ENCODE data around the gene ACER2. TPM values are rescaled to one million over a fixed set of nuclear protein-coding genes. Genes with fewer than 3 reads are reported as not detected.
A peak's percentile ranks its signal among the peaks of the same experiment; 100 is the strongest.

Gene ACER2
- total RNA-seq, 1 experiment from 2014 or later: 0.84 TPM

- H3K36me3 ChIP-seq (ENCODE audit: insufficient read depth, low read length, poor library complexity, severe bottlenecking): no peaks in the 10 kb centered on the region
- DNase-seq (ENCODE audit: low spot score): no peak
- no peaks in the 10 kb centered on the region for H3K27me3 ChIP-seq (replicated peaks; ENCODE audit: insufficient read depth, low read depth, low read length, poor library complexity)
- intact Hi-C loops (cut with micrococcal nuclease; ENCODE audit: unreplicated experiment): no loop called here
- no peak for TF ChIP-seq CTCF (conservative IDR thresholded peaks at IDR 0.05; ENCODE audit: low read depth, low read length)
- TF ChIP-seq EZH2 (IDR thresholded peaks at IDR 0.05; ENCODE audit: borderline replicate concordance, low read depth, low read length, poor library complexity, severe bottlenecking): no peak
- ChIA-PET CTCF (interaction anchor here (0.7 to 1.3 kb wide), 5 partner anchors 37 to 1646 kb away, joined by 3 to 16 read pairs (median 3); no protein-coding TSS in a partner anchor), POLR2A (ENCODE audit: low non-redundant PET) (no interaction called here)
- no peaks in the 10 kb centered on the region for H3K4me1 ChIP-seq (ENCODE audit: insufficient read depth, low read length, poor library complexity, severe bottlenecking)
- no TSS peak for BruUV-seq (replicated peaks)
- H3K27ac ChIP-seq (ENCODE audit: low read depth, low read length, poor library complexity, severe bottlenecking): no peak overlapping the region
- H3K9me3 ChIP-seq (ENCODE audit: low read depth, low read length, poor library complexity, severe bottlenecking): no peaks in the 10 kb centered on the region
- H3K4me3 ChIP-seq (ENCODE audit: low read depth, low read length, poor library complexity, severe bottlenecking): peak overlapping the region; percentile 44
Measured at GRCh38 chr9:19464061-19464763, 55.4 kb downstream of the ACER2 start.

GRCh38 chr9:19464764-19465585 is 56.2 kb downstream of the ACER2 start:
- ChIA-PET POLR2A (ENCODE audit: low non-redundant PET) (no interaction called here), CTCF (interaction anchor here (0.7 to 1.3 kb wide), 5 partner anchors 38 to 1646 kb away, joined by 3 to 16 read pairs (median 3); no protein-coding TSS in a partner anchor)
- H3K9me3 ChIP-seq (ENCODE audit: low read depth, low read length, poor library complexity, severe bottlenecking): no peaks in the 10 kb centered on the region
- H3K4me1 ChIP-seq (ENCODE audit: insufficient read depth, low read length, poor library complexity, severe bottlenecking): no peaks in the 10 kb centered on the region
- H3K27me3 ChIP-seq (replicated peaks; ENCODE audit: insufficient read depth, low read depth, low read length, poor library complexity): no peaks in the 10 kb centered on the region
- intact Hi-C loops (cut with micrococcal nuclease; ENCODE audit: unreplicated experiment): no loop called here
- peak overlapping the region; percentile 44 for H3K4me3 ChIP-seq (ENCODE audit: low read depth, low read length, poor library complexity, severe bottlenecking)
- BruUV-seq (replicated peaks): no TSS peak
- peak; percentile 54 for DNase-seq (ENCODE audit: low spot score)
- H3K27ac ChIP-seq (ENCODE audit: low read depth, low read length, poor library complexity, severe bottlenecking): no peak overlapping the region
- H3K36me3 ChIP-seq (ENCODE audit: insufficient read depth, low read length, poor library complexity, severe bottlenecking): no peaks in the 10 kb centered on the region
- TF ChIP-seq EZH2 (IDR thresholded peaks at IDR 0.05; ENCODE audit: borderline replicate concordance, low read depth, low read length, poor library complexity, severe bottlenecking) (no peak), CTCF (conservative IDR thresholded peaks at IDR 0.05; ENCODE audit: low read depth, low read length) (peak; percentile 60)

GRCh38 chr9:19465586-19466279 is 56.9 kb downstream of the ACER2 start:
- Histone ChIP-seq H3K27ac (ENCODE audit: low read depth, low read length, poor library complexity, severe bottlenecking) (no peak overlapping the region), H3K27me3 (replicated peaks; ENCODE audit: insufficient read depth, low read depth, low read length, poor library complexity) (no peaks in the 10 kb centered on the region), H3K4me1 (ENCODE audit: insufficient read depth, low read length, poor library complexity, severe bottlenecking) (no peaks in the 10 kb centered on the region), H3K9me3 (ENCODE audit: low read depth, low read length, poor library complexity, severe bottlenecking) (no peaks in the 10 kb centered on the region), H3K4me3 (ENCODE audit: low read depth, low read length, poor library complexity, severe bottlenecking) (no peak overlapping the region), H3K36me3 (ENCODE audit: insufficient read depth, low read length, poor library complexity, severe bottlenecking) (no peaks in the 10 kb centered on the region)
- no TSS peak for BruUV-seq (replicated peaks)
- POLR2A ChIA-PET (ENCODE audit: low non-redundant PET): no interaction called here
- intact Hi-C loops (cut with micrococcal nuclease; ENCODE audit: unreplicated experiment): no loop called here
- TF ChIP-seq CTCF (conservative IDR thresholded peaks at IDR 0.05; ENCODE audit: low read depth, low read length) (no peak), EZH2 (IDR thresholded peaks at IDR 0.05; ENCODE audit: borderline replicate concordance, low read depth, low read length, poor library complexity, severe bottlenecking) (no peak)
- CTCF ChIA-PET: interaction anchor here (1.3 kb wide), 3 partner anchors 39 to 1645 kb away, joined by 3 to 16 read pairs (median 3); no protein-coding TSS in a partner anchor
- DNase-seq (ENCODE audit: low spot score): no peak

Measured in A673 (cell line).